Mesendoderm (in vitro differentiated cells): ENCODE data around the gene ZCCHC7.
"Not testable (repeated sequence)": the region's sequence is repeated elsewhere in the genome, so short reads cannot be mapped to it uniquely, and the experiment has no call there.

Experiments used
- DNase-seq: peaks from one replicate; pipeline ENCODE4 v3.0.0; 2013
- H2AK5ac ChIP-seq: 2 replicates; pipeline ENCODE4 v1.6.1; 2013; ENCODE audit warnings: low read length, inconsistent platforms
- H2BK120ac ChIP-seq: 2 replicates; pipeline ENCODE4 v1.6.1; 2013; ENCODE audit warnings: low read depth, mild to moderate bottlenecking, low read length, moderate library complexity, mixed read lengths
- H2BK15ac ChIP-seq: replicated peaks from 2 replicates; pipeline ENCODE4 v1.6.1; 2013; ENCODE audit warnings: low read depth, mild to moderate bottlenecking, moderate library complexity
- H2BK5ac ChIP-seq: 2 replicates; pipeline ENCODE4 v1.6.1; 2013; ENCODE audit warnings: low read length, inconsistent platforms
- H3K18ac ChIP-seq: 2 replicates; pipeline ENCODE4 v1.6.1; 2013; ENCODE audit warnings: mild to moderate bottlenecking, low read length, mixed read lengths
- H3K23ac ChIP-seq: one replicate; pipeline ENCODE4 v1.6.1; 2013; ENCODE audit warnings: low read length
- H3K27ac ChIP-seq: 2 replicates; pipeline ENCODE4 v1.5.1; 2013; ENCODE audit warnings: low read depth, mild to moderate bottlenecking, inconsistent platforms, low read length, moderate library complexity
- H3K27me3 ChIP-seq: 2 replicates; pipeline ENCODE4 v1.6.1; 2013; ENCODE audit warnings: low read length, control low read depth, mild to moderate bottlenecking, inconsistent platforms; ENCODE audit not compliant: insufficient read depth, poor library complexity
- H3K36me3 ChIP-seq: 2 replicates; pipeline ENCODE4 v1.6.1; 2013; ENCODE audit warnings: low read length, inconsistent platforms; ENCODE audit not compliant: control insufficient read depth, insufficient read depth
- H3K4ac ChIP-seq: one replicate; pipeline ENCODE4 v1.6.1; 2013; ENCODE audit warnings: low read depth, mild to moderate bottlenecking, low read length, moderate library complexity
- H3K4me1 ChIP-seq: 2 replicates; pipeline ENCODE4 v1.6.1; 2013; ENCODE audit warnings: low read depth, low read length, inconsistent platforms; ENCODE audit not compliant: control insufficient read depth
- H3K4me2 ChIP-seq: 2 replicates; pipeline ENCODE4 v1.6.1; 2013; ENCODE audit warnings: low read length
- H3K4me3 ChIP-seq: 2 replicates; pipeline ENCODE4 v1.5.1; 2013; ENCODE audit warnings: mild to moderate bottlenecking, low read length
- H3K56ac ChIP-seq: one replicate; pipeline ENCODE4 v1.6.1; 2013; ENCODE audit warnings: low read length
- H3K79me1 ChIP-seq: 2 replicates; pipeline ENCODE4 v1.6.1; 2013; ENCODE audit warnings: low read length, inconsistent platforms
- H3K79me2 ChIP-seq: 2 replicates; pipeline ENCODE4 v1.6.1; 2013; ENCODE audit warnings: mild to moderate bottlenecking, low read length; ENCODE audit not compliant: control insufficient read depth, insufficient read depth
- H3K9ac ChIP-seq: 2 replicates; pipeline ENCODE4 v1.6.1; 2013; ENCODE audit warnings: low read length, inconsistent platforms
- H4K5ac ChIP-seq: one replicate; pipeline ENCODE4 v1.6.1; 2013; ENCODE audit warnings: low read length
- H4K8ac ChIP-seq: one replicate; pipeline ENCODE4 v1.6.1; 2013; ENCODE audit warnings: low read depth, mild to moderate bottlenecking, control low read depth, low read length, moderate library complexity
- WGBS: extraction: QIAGEN DNeasy Blood & Tissue Kit; methylation state at CpG from one replicate; pipeline ENCODE4 v1.1.7; 2013; ENCODE audit warnings: low lambda C conversion rate, missing lambda C conversion rate; ENCODE audit not compliant: insufficient coverage; ENCODE audit errors: extremely low coverage; 5-methylcytosine and 5-hydroxymethylcytosine counted together

Gene ZCCHC7

DNA sequence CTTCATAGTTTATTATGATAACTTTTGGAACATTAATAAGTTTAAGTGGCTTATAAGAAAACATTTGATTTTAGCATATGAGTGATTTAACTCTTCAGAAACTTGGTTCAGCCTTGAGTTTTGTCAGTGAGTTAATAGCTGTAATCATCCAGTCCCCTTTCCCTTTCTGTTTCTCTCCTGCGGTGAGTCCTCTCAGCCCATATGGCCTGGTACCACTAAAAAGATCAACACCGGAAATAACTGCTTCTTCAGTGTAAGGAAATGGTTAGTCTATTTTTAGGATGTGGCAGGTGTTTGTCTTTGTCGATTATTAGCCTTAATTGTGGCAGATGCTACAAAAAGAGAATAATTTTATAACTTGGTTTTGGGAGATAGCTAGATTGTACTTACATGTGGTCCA lies 181.9 kb downstream of the ZCCHC7 start:
- Histone ChIP-seq H4K5ac (no peak overlapping the region), H3K27me3 (no peaks in the 10 kb centered on the region), H3K36me3 (no peaks in the 10 kb centered on the region), H3K79me2 (no peaks in the 10 kb centered on the region), H3K4me1 (no peaks in the 10 kb centered on the region), H4K8ac (no peak overlapping the region), H3K9ac (no peak overlapping the region), H3K4ac (no peak overlapping the region), H3K4me3 (no peak overlapping the region), H2BK120ac (no peak overlapping the region), H3K18ac (no peak overlapping the region), H3K56ac (no peak overlapping the region), H3K4me2 (no peak overlapping the region), H2BK5ac (no peak overlapping the region), H2BK15ac (no peak overlapping the region), H3K27ac (no peak overlapping the region), H3K23ac (no peak overlapping the region), H3K79me1 (no peaks in the 10 kb centered on the region), H2AK5ac (no peak overlapping the region)
- WGBS, result no CpG with 5 or more reads among the region's 3 CpGs
- no peak for DNase-seq

DNA sequence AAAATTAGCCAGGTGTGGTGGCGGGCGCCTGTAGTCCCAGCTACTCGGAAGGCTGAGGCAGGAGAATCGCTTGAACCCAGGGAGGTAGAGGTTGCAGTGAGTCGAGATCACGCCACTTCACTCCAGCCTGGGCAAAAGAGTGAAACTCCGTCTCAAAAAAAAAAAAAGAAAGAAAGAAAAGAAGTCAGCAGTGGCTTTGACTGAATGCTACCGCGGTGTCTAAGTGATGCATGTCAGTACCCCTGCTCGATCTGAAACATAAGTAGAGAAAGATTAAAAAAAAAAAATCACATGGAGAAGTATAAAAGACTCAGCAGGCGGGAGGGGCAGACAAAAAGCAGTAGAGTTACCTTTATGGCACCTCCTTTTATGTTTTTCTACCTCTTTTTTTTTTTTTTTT lies 182.9 kb downstream of the ZCCHC7 start:
- H3K79me2 ChIP-seq, H3K36me3 ChIP-seq, H2BK5ac ChIP-seq, H3K56ac ChIP-seq, DNase-seq, H3K4me2 ChIP-seq, H2AK5ac ChIP-seq, H2BK120ac ChIP-seq, H3K4ac ChIP-seq, H4K5ac ChIP-seq, H2BK15ac ChIP-seq, H3K4me1 ChIP-seq, H3K23ac ChIP-seq, H3K27me3 ChIP-seq, H3K18ac ChIP-seq, H3K79me1 ChIP-seq, H3K4me3 ChIP-seq, H4K8ac ChIP-seq, H3K27ac ChIP-seq, H3K9ac ChIP-seq: not testable (repeated sequence)
- no CpG with 5 or more reads among the region's 11 CpGs for WGBS

DNA sequence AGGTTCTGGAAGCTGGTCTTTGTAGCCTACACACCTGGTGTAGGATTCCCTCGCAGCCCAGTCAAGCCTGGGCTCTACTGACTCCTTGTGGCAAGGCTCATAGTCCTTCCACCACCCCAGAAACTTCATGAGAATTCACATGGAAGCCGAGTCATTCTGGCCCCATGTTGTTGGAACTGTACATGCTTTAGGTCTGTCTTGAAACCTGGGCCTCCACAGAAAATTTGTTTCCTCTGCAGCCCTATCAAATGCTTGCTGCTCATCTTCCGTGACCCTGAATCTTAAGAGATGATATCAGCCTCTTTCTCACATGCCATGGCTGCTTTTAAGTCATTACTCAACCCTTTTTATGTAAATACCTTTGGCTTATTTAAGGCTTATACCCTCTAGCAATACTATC lies 188.8 kb downstream of the ZCCHC7 start:
- Histone ChIP-seq H3K23ac (no peak overlapping the region), H3K56ac (no peak overlapping the region), H3K4me3 (no peak overlapping the region), H3K27ac (no peak overlapping the region), H3K4ac (no peak overlapping the region), H3K4me2 (no peak overlapping the region), H2BK15ac (no peak overlapping the region), H4K8ac (no peak overlapping the region), H3K79me1 (no peaks in the 10 kb centered on the region), H4K5ac (no peak overlapping the region), H3K9ac (no peak overlapping the region), H3K79me2 (no peaks in the 10 kb centered on the region), H2AK5ac (no peak overlapping the region), H2BK5ac (no peak overlapping the region), H3K36me3 (no peaks in the 10 kb centered on the region), H3K27me3 (no peaks in the 10 kb centered on the region), H2BK120ac (no peak overlapping the region), H3K18ac (no peak overlapping the region), H3K4me1 (no peaks in the 10 kb centered on the region)
- no CpG with 5 or more reads among the region's 3 CpGs for WGBS
- DNase-seq, result peak; percentile 72

DNA sequence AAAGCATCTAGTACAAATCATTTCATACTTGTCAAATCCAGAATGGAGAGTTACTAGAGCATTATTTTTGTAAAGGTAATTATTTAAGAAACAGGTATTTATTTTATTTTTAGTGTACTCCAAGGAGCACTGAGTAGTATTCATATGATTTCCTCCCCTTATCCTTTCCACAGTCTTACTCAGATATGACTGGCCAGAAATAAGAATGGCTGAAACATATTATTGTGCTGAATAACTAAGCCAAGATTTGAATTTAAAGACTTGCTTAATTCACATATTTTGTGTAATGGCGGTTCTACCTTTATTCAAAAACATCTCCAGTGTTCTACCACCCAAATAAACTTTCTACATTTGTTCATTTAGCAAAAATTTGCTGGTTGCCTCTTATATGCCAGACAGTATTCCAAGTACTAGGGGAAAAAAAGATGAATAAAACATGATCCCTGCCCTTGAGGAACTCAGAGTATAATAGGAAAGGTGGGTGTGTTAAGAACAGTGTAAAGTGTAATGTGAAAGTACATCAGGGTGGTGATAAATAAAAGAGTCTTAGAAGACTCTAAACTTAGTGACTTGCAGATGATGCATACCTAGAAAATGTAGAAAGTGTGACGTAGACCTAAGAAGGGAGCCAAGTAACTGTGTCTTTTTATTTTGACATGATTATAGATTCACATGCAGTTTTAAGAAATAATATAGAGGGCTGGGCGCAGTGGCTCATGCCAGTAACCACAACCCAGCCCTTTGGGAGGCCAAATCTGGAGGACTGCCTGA lies 191.7 kb downstream of the ZCCHC7 start:
- no peak overlapping the region for H3K4ac ChIP-seq
- no CpG with 5 or more reads among the region's 3 CpGs for WGBS
- H2BK5ac ChIP-seq, result no peak overlapping the region
- no peak overlapping the region for H4K5ac ChIP-seq
- H3K79me2 ChIP-seq, result no peaks in the 10 kb centered on the region
- no peak overlapping the region for H2AK5ac ChIP-seq
- no peak overlapping the region for H3K23ac ChIP-seq
- no peaks in the 10 kb centered on the region for H3K27me3 ChIP-seq
- H3K36me3 ChIP-seq, result no peaks in the 10 kb centered on the region
- no peak overlapping the region for H3K4me3 ChIP-seq
- H3K4me2 ChIP-seq, result no peak overlapping the region
- H2BK120ac ChIP-seq, result no peak overlapping the region
- H3K18ac ChIP-seq, result no peak overlapping the region
- no peaks in the 10 kb centered on the region for H3K4me1 ChIP-seq
- H3K9ac ChIP-seq, result no peak overlapping the region
- DNase-seq, result no peak
- H2BK15ac ChIP-seq, result no peak overlapping the region
- no peak overlapping the region for H3K27ac ChIP-seq
- H3K56ac ChIP-seq, result no peak overlapping the region
- no peaks in the 10 kb centered on the region for H3K79me1 ChIP-seq
- no peak overlapping the region for H4K8ac ChIP-seq

DNA sequence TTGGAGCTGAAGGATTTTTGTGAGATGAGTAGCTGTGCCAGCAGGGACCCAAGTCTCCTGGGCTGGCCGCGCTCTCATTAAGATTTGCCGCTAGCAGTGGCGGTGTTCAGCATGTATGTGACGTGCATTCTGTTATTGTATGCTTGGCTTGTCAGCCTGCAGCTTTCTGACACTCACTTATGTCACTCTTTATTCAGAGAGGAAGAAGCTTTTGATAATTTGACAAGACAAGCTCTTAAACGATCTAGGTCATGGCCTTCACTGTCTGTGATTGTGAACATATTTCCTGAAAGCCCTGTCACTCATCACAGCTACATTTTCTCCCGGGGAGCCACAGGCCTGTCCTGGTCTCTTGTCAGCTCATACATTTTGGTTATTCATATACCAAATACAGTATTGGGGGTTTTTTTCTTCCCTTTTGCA lies 203.9 kb downstream of the ZCCHC7 start:
- H3K27me3 ChIP-seq, result no peaks in the 10 kb centered on the region
- H3K27ac ChIP-seq, result no peak overlapping the region
- no peak overlapping the region for H3K23ac ChIP-seq
- H2BK15ac ChIP-seq, result no peak overlapping the region
- DNase-seq, result peak; percentile 1
- no peak overlapping the region for H3K4me3 ChIP-seq
- H2BK5ac ChIP-seq, result no peak overlapping the region
- no peak overlapping the region for H3K9ac ChIP-seq
- H3K4ac ChIP-seq, result no peak overlapping the region
- no peaks in the 10 kb centered on the region for H3K79me2 ChIP-seq
- no peak overlapping the region for H4K5ac ChIP-seq
- H3K36me3 ChIP-seq, result no peaks in the 10 kb centered on the region
- no peaks in the 10 kb centered on the region for H3K79me1 ChIP-seq
- no peak overlapping the region for H4K8ac ChIP-seq
- no peak overlapping the region for H3K4me2 ChIP-seq
- no peak overlapping the region for H3K18ac ChIP-seq
- H2BK120ac ChIP-seq, result no peak overlapping the region
- WGBS, result no CpG with 5 or more reads among the region's 7 CpGs
- no peak overlapping the region for H2AK5ac ChIP-seq
- no peaks in the 10 kb centered on the region for H3K4me1 ChIP-seq
- H3K56ac ChIP-seq, result no peak overlapping the region
